ENCODE results near the gene CYP46A1.

Gene CYP46A1

DNA sequence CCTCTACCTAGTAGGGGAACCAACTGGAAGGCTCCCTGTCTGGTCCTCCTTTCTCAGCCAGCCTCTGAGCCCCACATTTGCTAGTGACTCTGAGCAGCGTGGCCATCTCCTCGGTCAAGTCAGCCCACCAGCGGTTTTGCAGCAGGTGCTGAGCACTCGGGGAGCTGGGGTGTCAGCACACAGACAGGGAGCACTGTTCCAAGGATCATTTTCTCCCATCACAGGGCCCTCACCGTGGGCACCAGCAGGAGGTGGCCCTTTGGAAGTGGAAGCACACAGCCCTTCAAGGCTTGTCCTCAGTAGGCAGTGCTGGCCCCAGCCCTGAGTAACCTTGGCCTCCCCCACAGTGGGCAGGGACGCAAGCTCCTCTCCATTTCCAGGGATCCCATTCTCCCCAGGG, 85.0 kb downstream of the CYP46A1 start:
- no peak overlapping the region for H3K4me3 ChIP-seq (ENCODE audit: low read depth, low read length)
- DNase-seq (ENCODE audit: low read depth): no peak
- TF ChIP-seq, protein P1, sequence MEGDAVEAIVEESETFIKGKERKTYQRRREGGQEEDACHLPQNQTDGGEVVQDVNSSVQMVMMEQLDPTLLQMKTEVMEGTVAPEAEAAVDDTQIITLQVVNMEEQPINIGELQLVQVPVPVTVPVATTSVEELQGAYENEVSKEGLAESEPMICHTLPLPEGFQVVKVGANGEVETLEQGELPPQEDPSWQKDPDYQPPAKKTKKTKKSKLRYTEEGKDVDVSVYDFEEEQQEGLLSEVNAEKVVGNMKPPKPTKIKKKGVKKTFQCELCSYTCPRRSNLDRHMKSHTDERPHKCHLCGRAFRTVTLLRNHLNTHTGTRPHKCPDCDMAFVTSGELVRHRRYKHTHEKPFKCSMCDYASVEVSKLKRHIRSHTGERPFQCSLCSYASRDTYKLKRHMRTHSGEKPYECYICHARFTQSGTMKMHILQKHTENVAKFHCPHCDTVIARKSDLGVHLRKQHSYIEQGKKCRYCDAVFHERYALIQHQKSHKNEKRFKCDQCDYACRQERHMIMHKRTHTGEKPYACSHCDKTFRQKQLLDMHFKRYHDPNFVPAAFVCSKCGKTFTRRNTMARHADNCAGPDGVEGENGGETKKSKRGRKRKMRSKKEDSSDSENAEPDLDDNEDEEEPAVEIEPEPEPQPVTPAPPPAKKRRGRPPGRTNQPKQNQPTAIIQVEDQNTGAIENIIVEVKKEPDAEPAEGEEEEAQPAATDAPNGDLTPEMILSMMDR (IDR thresholded peaks at IDR 0.05; ENCODE audit: control insufficient read depth, extremely low read depth, insufficient read depth): no peak

DNA sequence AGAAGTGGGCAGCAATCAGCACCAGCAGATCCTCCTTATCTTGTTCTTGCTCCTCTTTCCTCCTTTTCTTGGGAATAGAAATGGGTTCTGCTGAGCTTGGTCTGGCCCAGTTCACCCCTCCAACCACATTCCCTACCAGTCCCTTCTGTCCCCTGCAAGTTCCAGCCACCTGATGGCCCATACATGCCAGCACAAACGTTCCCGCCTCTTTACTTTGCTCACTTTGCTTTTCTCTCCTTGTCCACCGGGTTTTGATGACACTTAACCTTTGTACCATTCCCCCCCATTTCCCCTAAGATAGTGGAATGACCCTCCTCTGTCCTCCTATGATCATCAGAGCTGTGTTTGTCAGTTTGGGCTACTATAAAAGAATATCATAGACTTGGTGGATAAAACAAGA, 85.7 kb downstream of the CYP46A1 start:
- no peak for DNase-seq (ENCODE audit: low read depth)
- H3K4me3 ChIP-seq (ENCODE audit: low read depth, low read length): no peak overlapping the region
- TF ChIP-seq, protein P1 (IDR thresholded peaks at IDR 0.05; ENCODE audit: control insufficient read depth, extremely low read depth, insufficient read depth): no peak

DNA sequence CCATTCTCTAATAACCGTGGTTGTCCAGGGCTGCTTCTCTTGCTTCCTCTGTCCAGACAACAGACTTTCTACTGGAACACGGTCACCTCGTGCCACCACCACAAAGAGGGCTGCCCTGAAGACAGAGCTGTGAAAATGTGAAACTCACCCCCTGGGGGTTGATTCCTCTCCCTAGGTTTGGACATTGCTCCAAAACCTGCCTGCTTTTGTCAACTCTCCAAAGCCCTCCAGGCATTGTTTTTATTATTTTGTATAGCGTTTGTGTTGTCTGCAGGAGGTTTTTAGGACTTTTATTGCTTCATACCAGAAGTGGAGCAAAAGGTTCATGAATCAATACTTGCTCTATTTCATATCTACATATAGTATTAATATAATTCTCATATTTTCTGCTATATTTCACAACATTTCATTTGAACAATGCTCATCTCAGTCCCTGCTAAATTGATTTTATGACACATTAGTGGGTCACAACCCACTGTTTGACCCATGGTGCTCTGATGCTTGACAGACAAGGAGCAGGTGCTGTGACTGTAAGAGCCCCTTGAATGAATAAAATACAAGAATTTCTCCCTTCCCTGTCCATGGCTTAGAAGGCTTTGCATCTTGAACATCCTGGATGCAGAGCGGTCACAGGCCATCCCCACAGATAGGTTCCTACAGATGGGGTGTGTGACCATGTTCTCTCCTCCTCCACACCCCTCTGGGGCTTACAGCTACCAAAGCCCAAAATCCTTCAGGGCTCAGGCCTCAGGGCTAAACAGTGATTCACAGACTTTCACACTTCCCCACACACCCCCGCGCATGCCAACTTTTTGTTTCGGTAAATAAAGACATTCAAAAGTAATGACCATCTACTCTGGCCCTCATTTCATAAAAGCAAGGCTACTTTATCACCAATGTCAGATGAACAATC, 88.5 kb downstream of the CYP46A1 start:
- no peak overlapping the region for H3K4me3 ChIP-seq (ENCODE audit: low read depth, low read length)
- no peak for DNase-seq (ENCODE audit: low read depth)
- TF ChIP-seq, protein P1 (IDR thresholded peaks at IDR 0.05; ENCODE audit: control insufficient read depth, extremely low read depth, insufficient read depth): no peak

DNA sequence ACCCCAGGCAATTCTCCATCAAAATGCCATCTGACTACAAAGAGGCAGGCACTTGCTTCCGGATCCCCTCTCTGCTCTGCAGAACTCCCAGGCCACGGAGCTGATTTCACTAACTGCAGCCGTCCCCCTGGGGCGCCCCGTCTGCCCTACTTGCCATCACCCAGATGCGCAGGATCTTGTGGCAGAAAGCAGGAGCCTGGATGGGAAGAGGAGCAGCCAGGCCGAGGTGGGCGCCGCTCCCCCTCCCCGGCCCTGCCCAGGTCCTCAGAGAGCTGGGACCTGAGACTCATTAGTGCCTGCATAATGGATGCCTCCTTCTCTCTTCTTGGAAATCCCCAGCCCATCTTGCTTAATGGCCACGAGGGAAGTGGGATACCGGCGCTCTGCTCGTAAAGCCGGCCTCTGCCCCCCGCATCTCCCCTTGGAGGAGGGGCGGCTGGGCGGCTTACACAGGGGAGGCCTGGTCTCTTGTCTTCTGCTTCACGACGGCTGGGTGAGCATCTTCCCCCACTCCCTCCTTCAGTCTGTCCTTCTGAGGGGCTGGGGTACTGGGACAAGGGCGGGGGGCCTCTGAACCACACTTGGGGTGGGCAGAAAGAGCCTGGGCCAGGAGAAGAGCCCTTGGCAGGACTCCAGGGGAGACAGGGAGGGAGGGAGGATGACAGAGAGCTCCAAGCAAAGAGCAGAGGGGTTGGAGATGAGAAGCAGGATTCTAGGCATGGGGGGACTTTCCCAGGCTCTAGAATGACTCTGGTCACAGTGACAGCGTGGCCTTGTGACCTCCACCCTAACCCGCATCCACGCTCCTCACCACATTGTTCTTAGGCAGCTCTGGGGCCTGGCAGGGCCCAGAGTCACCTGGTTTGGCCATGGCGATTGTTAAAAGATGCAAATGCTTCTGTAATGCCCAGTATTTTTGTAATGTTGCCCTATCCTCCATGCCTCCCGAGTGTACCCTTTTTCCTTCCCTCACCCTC, 89.7 kb downstream of the CYP46A1 start:
- no peak for DNase-seq (ENCODE audit: low read depth)
- TF ChIP-seq, protein P1 (IDR thresholded peaks at IDR 0.05; ENCODE audit: control insufficient read depth, extremely low read depth, insufficient read depth): no peak
- H3K4me3 ChIP-seq (ENCODE audit: low read depth, low read length): no peak overlapping the region

DNA sequence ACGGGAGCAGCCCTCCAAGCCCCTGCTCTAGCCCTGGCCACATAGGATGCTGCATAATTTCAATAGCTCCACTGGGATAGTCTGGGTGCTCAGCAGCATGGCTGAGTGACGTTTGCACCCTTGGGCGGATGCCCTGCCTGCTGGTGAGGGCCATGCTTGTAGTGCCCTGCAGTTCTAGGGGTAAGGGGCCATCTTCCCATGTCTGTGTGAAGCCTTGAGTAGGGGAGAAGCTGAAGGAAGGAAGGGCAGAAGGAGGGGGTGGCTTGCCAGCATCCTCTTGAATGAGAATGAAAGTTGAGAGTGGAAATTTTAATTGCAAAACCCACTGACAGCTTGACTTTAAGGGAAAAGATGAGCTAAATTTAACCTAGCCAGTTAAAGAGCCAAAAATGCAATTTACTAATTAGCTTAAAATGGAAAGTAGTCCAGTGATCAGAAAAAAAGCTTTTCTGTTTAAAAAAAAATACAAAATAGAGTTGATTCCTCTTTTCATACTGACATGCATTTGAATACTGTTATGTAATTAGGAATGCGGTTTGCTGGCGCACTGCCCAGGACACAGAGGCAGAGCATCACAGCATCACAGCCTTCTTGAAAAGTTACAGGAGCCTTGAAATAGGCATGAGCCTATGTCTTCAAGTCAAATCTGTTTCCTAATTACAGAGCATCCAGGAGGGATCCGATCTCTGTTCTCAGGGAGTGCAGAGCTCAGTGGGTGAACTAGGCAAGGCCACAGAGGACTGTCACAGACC, 90.6 kb downstream of the CYP46A1 start:
- TF ChIP-seq, protein P1 (IDR thresholded peaks at IDR 0.05; ENCODE audit: control insufficient read depth, extremely low read depth, insufficient read depth): no peak
- DNase-seq (ENCODE audit: low read depth): no peak
- H3K4me3 ChIP-seq (ENCODE audit: low read depth, low read length): no peak overlapping the region

DNA sequence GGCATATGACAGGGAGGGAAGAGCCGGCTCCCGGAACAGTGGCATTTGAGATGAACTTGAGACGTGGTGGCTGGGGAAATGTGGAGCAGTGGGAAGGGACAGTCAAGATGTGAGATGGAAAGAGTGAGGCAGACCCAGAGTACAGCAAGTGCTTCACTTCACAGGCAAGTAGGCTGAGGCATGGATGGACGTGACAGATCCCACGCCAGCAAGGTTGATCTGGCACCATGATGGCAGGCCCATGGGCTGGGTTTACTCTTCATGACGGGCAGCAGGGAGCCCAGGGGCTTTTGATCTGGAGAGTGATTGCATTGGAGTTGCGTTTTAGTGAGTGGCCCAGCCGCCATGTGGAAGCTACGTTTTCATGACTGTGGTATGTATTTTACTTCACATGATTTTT, 91.3 kb downstream of the CYP46A1 start:
- DNase-seq (ENCODE audit: low read depth): no peak
- TF ChIP-seq, protein P1 (IDR thresholded peaks at IDR 0.05; ENCODE audit: control insufficient read depth, extremely low read depth, insufficient read depth): no peak
- H3K4me3 ChIP-seq (ENCODE audit: low read depth, low read length): no peak overlapping the region

All from LNCaP clone FGC (cell line).